ENCODE data around the gene TRMT5. TPM values are rescaled to one million over a fixed set of nuclear protein-coding genes. Genes with fewer than 3 reads are reported as not detected.

Gene TRMT5
- total RNA-seq, 2 experiments from 2014 or later: 16.0 to 16.4 TPM

- intact Hi-C loops (cut with micrococcal nuclease): no loop called here
- CTCF ChIA-PET: no interaction called here
These were observed 6.7 kb downstream of the TRMT5 start for GRCh38 chr14:60974090-60974651.

GRCh38 chr14:60973070-60973469 is 7.8 kb downstream of the TRMT5 start:
- POLR2A ChIA-PET: no interaction called here
- no peak for ATAC-seq
- Mint-ChIP-seq H3K4me1 (ENCODE audit: low read depth) (peaks cover 19% of the 10 kb centered on the region), H3K9me3 (no peaks in the 10 kb centered on the region), H3K4me3 (no peak overlapping the region), H3K27me3 (no peaks in the 10 kb centered on the region), H3K36me3 (ENCODE audit: low read depth) (peaks cover 33% of the 10 kb centered on the region), H3K27ac (no peak overlapping the region)
- no peak for DNase-seq
- intact Hi-C loops (cut with micrococcal nuclease): no loop called here
- no peak for TF ChIP-seq CTCF (IDR thresholded peaks at IDR 0.05)
- CTCF ChIA-PET: no interaction called here

More at GRCh38 chr14:60974090-60974651, 6.7 kb downstream of the TRMT5 start:
- no peak for ATAC-seq
- POLR2A ChIA-PET: no interaction called here
- Mint-ChIP-seq H3K36me3 (ENCODE audit: low read depth) (peaks cover 39% of the 10 kb centered on the region), H3K27me3 (no peaks in the 10 kb centered on the region), H3K9me3 (no peaks in the 10 kb centered on the region), H3K4me1 (ENCODE audit: low read depth) (peaks cover 25% of the 10 kb centered on the region), H3K4me3 (no peak overlapping the region), H3K27ac (no peak overlapping the region)
- TF ChIP-seq CTCF (IDR thresholded peaks at IDR 0.05): no peak
- DNase-seq: no peak

- peaks cover 12% of the 10 kb centered on the region for H3K4me1 Mint-ChIP-seq (ENCODE audit: low read depth)
- peaks cover 27% of the 10 kb centered on the region for H3K36me3 Mint-ChIP-seq (ENCODE audit: low read depth)
- intact Hi-C loops (cut with micrococcal nuclease): no loop called here
- TF ChIP-seq CTCF (IDR thresholded peaks at IDR 0.05): no peak
- ChIA-PET CTCF (no interaction called here), POLR2A (interaction anchor here (0.7 kb wide), 1 partner anchor 10 kb away, joined by 3 read pairs; no protein-coding TSS in a partner anchor)
- DNase-seq (no peak), ATAC-seq (no peak)
- no peaks in the 10 kb centered on the region for H3K27me3 Mint-ChIP-seq
- no peak overlapping the region for H3K27ac Mint-ChIP-seq
- H3K4me3 Mint-ChIP-seq: no peak overlapping the region
- H3K9me3 Mint-ChIP-seq: no peaks in the 10 kb centered on the region
These were observed 8.6 kb downstream of the TRMT5 start for GRCh38 chr14:60972295-60972694.

GRCh38 chr14:60971271-60971670 is 9.6 kb downstream of the TRMT5 start:
- CTCF ChIA-PET: interaction anchor here (1.2 to 1.5 kb wide), 2 partner anchors 9 to 54 kb away, joined by 3 read pairs; partner anchors contain the start of genes SLC38A6 and TRMT5
- H3K9me3 Mint-ChIP-seq: no peaks in the 10 kb centered on the region
- peaks cover 20% of the 10 kb centered on the region for H3K36me3 Mint-ChIP-seq (ENCODE audit: low read depth)

More at GRCh38 chr14:60971271-60971670, 9.6 kb downstream of the TRMT5 start:
- no peak for ATAC-seq
- no peak for DNase-seq
- intact Hi-C loops (cut with micrococcal nuclease): no loop called here
- POLR2A ChIA-PET: no interaction called here
- H3K4me3 Mint-ChIP-seq: no peak overlapping the region
- no peaks in the 10 kb centered on the region for H3K27me3 Mint-ChIP-seq
- no peak for TF ChIP-seq CTCF (IDR thresholded peaks at IDR 0.05)
- no peak overlapping the region for H3K27ac Mint-ChIP-seq
- peaks cover 5% of the 10 kb centered on the region for H3K4me1 Mint-ChIP-seq (ENCODE audit: low read depth)
